GM23338 (cell line): Measurements from ENCODE around the gene EIF2D. TPM values are rescaled to one million over a fixed set of nuclear protein-coding genes. Genes with fewer than 3 reads are reported as not detected.

Source experiments
- ATAC-seq: fragments of 200-7000 bp; cut with Tn5 transposase; 3 replicates; pipeline ENCODE4 v1.9.1; 2020
- DNase-seq: peaks from one replicate; pipeline ENCODE4 v3.0.0-alpha.2; 2015; ENCODE audit warnings: low spot score
- H2AFZ ChIP-seq: fragments of 200-600 bp; sonication (generic); 2 replicates; pipeline ENCODE4 v1.8.0; 2016; ENCODE audit warnings: antibody characterized with exemption, mild to moderate bottlenecking, moderate library complexity
- H3F3A ChIP-seq: fragments of 200-600 bp; sonication (generic); replicated peaks from 2 replicates; pipeline ENCODE4 v1.8.0; 2017; ENCODE audit warnings: antibody characterized with exemption, mixed run types, low read depth
- H3K27ac ChIP-seq: fragments of 200-600 bp; sonication (generic); 2 replicates; pipeline ENCODE4 v1.6.1; 2016; ENCODE audit warnings: low read depth
- H3K27me3 ChIP-seq: fragments of 200-600 bp; sonication (generic); 2 replicates; pipeline ENCODE4 v1.8.0; 2016; ENCODE audit warnings: mild to moderate bottlenecking, mixed run types, moderate library complexity; ENCODE audit not compliant: insufficient read depth
- H3K36me3 ChIP-seq: fragments of 200-600 bp; sonication (generic); 2 replicates; pipeline ENCODE4 v1.8.0; 2016; ENCODE audit warnings: mild to moderate bottlenecking; ENCODE audit not compliant: insufficient read depth
- H3K4me1 ChIP-seq: fragments of 200-600 bp; sonication (generic); 2 replicates; pipeline ENCODE4 v1.8.0; 2016; ENCODE audit warnings: mild to moderate bottlenecking, moderate library complexity; ENCODE audit not compliant: insufficient read depth
- H3K4me2 ChIP-seq: fragments of 200-600 bp; sonication (generic); 2 replicates; pipeline ENCODE4 v1.7.1; 2017; ENCODE audit warnings: mixed run types
- H3K4me3 ChIP-seq: fragments of 200-600 bp; sonication (generic); 2 replicates; pipeline ENCODE4 v1.6.1; 2016; ENCODE audit warnings: mixed run types
- H3K79me2 ChIP-seq: fragments of 200-600 bp; sonication (generic); replicated peaks from 2 replicates; pipeline ENCODE4 v1.8.0; 2017; ENCODE audit warnings: mild to moderate bottlenecking; ENCODE audit not compliant: insufficient read depth
- H3K9me2 ChIP-seq: fragments of 200-600 bp; sonication (generic); 2 replicates; pipeline ENCODE4 v1.8.0; 2017; ENCODE audit not compliant: insufficient read depth
- H4K20me1 ChIP-seq: fragments of 200-600 bp; sonication (generic); replicated peaks from 2 replicates; pipeline ENCODE4 v1.8.0; 2017; ENCODE audit warnings: mild to moderate bottlenecking; ENCODE audit not compliant: insufficient read depth
- H3K27ac Mint-ChIP-seq: 2 replicates; pipeline ENCODE4 v1.8.0; 2020; ENCODE audit warnings: inconsistent platforms, mild to moderate bottlenecking, moderate library complexity, mixed read lengths
- H3K27me3 Mint-ChIP-seq: 3 replicates; pipeline ENCODE4 v1.8.0; 2022; ENCODE audit warnings: low read depth, mild to moderate bottlenecking, moderate library complexity, mixed read lengths, inconsistent platforms; ENCODE audit not compliant: insufficient read depth, poor library complexity
- H3K36me3 Mint-ChIP-seq: 3 replicates; pipeline ENCODE4 v1.8.0; 2021; ENCODE audit warnings: low read depth, mild to moderate bottlenecking, inconsistent platforms, moderate library complexity, mixed read lengths
- H3K4me1 Mint-ChIP-seq: 3 replicates; pipeline ENCODE4 v1.8.0; 2020; ENCODE audit warnings: mild to moderate bottlenecking, inconsistent platforms, mixed read lengths
- H3K4me3 Mint-ChIP-seq: 3 replicates; pipeline ENCODE4 v1.8.0; 2021; ENCODE audit warnings: moderate library complexity, mild to moderate bottlenecking, inconsistent platforms, mixed read lengths
- H3K9me3 Mint-ChIP-seq: 3 replicates; pipeline ENCODE4 v1.8.0; 2020; ENCODE audit warnings: moderate library complexity, mild to moderate bottlenecking, inconsistent platforms, mixed read lengths
- CREB1 ChIP-seq: fragments of 250-450 bp; sonication (Bioruptor Pico); IDR thresholded peaks from 2 replicates; pipeline ENCODE4 v1.5.0; 2020; ENCODE audit warnings: low read depth, mild to moderate bottlenecking, moderate library complexity
- CTCF ChIP-seq, 2 experiments: fragments of 200-600 bp in 1 of 2; sonication (generic) in 1 of 2; conservative IDR thresholded peaks; 2 replicates each; pipeline versions ENCODE4 v1.5.1 to v1.6.1; 2016 to 2017; ENCODE audit warnings: antibody characterized with exemption in 2 of 2, low read depth in 2 of 2, mild to moderate bottlenecking in 2 of 2, moderate library complexity in 1 of 2
- ETS1 ChIP-seq: IDR thresholded peaks from 2 replicates; pipeline ENCODE4 v1.6.1; 2016; ENCODE audit warnings: antibody characterized with exemption
- EZH2 ChIP-seq: fragments of 200-600 bp; sonication (generic); IDR thresholded peaks from one replicate; pipeline ENCODE4 v1.8.0; 2017; ENCODE audit warnings: antibody characterized with exemption, mild to moderate bottlenecking, low read depth; ENCODE audit not compliant: unreplicated experiment
- EZH2phosphoT487 ChIP-seq: fragments of 200-600 bp; sonication (generic); IDR thresholded peaks from one replicate; pipeline ENCODE4 v1.8.1; 2018; ENCODE audit warnings: antibody characterized with exemption; ENCODE audit not compliant: unreplicated experiment
- JUNB ChIP-seq: IDR thresholded peaks from one replicate; pipeline ENCODE4 v1.6.1; 2016; ENCODE audit warnings: antibody characterized with exemption; ENCODE audit not compliant: unreplicated experiment
- NANOG ChIP-seq: IDR thresholded peaks from 2 replicates; pipeline ENCODE4 v1.6.1; 2016; ENCODE audit warnings: antibody characterized with exemption, borderline replicate concordance
- POLR2AphosphoS5 ChIP-seq: IDR thresholded peaks from 2 replicates; pipeline ENCODE4 v1.6.1; 2016; ENCODE audit warnings: antibody characterized with exemption, low read depth
- REST ChIP-seq: IDR thresholded peaks from one replicate; pipeline ENCODE4 v1.6.1; 2018; ENCODE audit warnings: antibody characterized with exemption; ENCODE audit not compliant: unreplicated experiment
- STAT1 ChIP-seq: IDR thresholded peaks from one replicate; pipeline ENCODE4 v1.6.1; 2016; ENCODE audit warnings: antibody characterized with exemption; ENCODE audit not compliant: unreplicated experiment
- ZNF114 ChIP-seq: fragments of 250-450 bp; sonication (Bioruptor Pico); IDR thresholded peaks from 2 replicates; pipeline ENCODE4 v1.5.0; 2020; ENCODE audit warnings: mild to moderate bottlenecking, moderate library complexity
- ZNF331 ChIP-seq: fragments of 250-450 bp; sonication (Bioruptor Pico); IDR thresholded peaks from 2 replicates; pipeline ENCODE4 v1.5.0; 2020; ENCODE audit warnings: low read depth, mild to moderate bottlenecking, moderate library complexity
- ZNF462 ChIP-seq: fragments of 250-450 bp; sonication (Bioruptor Pico); IDR thresholded peaks from 2 replicates; pipeline ENCODE4 v1.5.0; 2020; ENCODE audit warnings: mild to moderate bottlenecking, moderate library complexity
- polyA plus RNA-seq: library from polyadenylated mRNA; unstranded; fragments of >200 nt; fragmentation: Nextera tagmentation; extraction: Ambion mirVana; gene quantifications from 2 replicates; pipeline ENCODE4 v1.2.1, GENCODE V29; 2016
- total RNA-seq: library from RNA; depleted of rRNA; stranded (reverse); fragments of >200 nt; shearing (Covaris generic); gene quantifications from 2 replicates; pipeline ENCODE4 v1.2.3, GENCODE V29; 2014

Gene EIF2D
- total and polyA plus RNA-seq, 2 experiments from 2014 or later, result 25.1 to 34.8 TPM

- TF ChIP-seq STAT1 (no peak), NANOG (no peak), POLR2AphosphoS5 (no peak), ZNF462 (no peak), EZH2phosphoT487 (no peak), CTCF (conservative IDR thresholded peaks at IDR 0.05; ENCODE audit: low read depth in 2 of 2) (no peak), ZNF114 (CRISPR knock-in tag) (no peak), ZNF331 (CRISPR knock-in tag) (no peak), REST (no peak), JUNB (no peak), EZH2 (no peak), CREB1 (CRISPR knock-in tag) (no peak), ETS1 (no peak)
- Histone ChIP-seq H3K4me1 (no peaks in the 10 kb centered on the region), H3F3A (no peaks in the 10 kb centered on the region), H3K27ac (no peak overlapping the region), H3K27me3 (no peaks in the 10 kb centered on the region), H4K20me1 (peaks cover 6% of the 10 kb centered on the region; the same call in 1 of the 2 replicates), H3K4me3 (no peak overlapping the region), H3K79me2 (no peaks in the 10 kb centered on the region), H3K9me2 (no peaks in the 10 kb centered on the region), H2AFZ (no peak overlapping the region), H3K36me3 (peaks cover 19% of the 10 kb centered on the region), H3K4me2 (no peak overlapping the region)
- DNase-seq (no peak), ATAC-seq (no peak)
- Mint-ChIP-seq H3K4me3 (no peak overlapping the region), H3K9me3 (no peaks in the 10 kb centered on the region), H3K27ac (no peak overlapping the region), H3K4me1 (peaks cover 4% of the 10 kb centered on the region; the same call in 1 of the 3 replicates), H3K27me3 (peaks cover 4% of the 10 kb centered on the region), H3K36me3 (peaks cover 50% of the 10 kb centered on the region)
These were observed 16.5 kb downstream of the EIF2D start for GRCh38 chr1:206595581-206596318.
